AG04450 (cell line): ENCODE measurements around the gene SEMA5A. TPM values are rescaled to one million over a fixed set of nuclear protein-coding genes. Genes with fewer than 3 reads are reported as not detected.

Experiments
- CTCF ChIA-PET: fragments of 300-600, 350-600 bp; formaldehyde crosslinking; extraction: SDS; loops from one replicate; lab custom pipeline; 2022; ENCODE audit warnings: antibody characterized with exemption, inconsistent platforms; lab: Charles Lee
- POLR2A ChIA-PET: fragments of 350-600 bp; formaldehyde crosslinking; extraction: SDS; loops from one replicate; lab custom pipeline; 2021; ENCODE audit warnings: antibody characterized with exemption, inconsistent platforms; lab: Yijun Ruan, JAX
- DNase-seq: peaks from one replicate; pipeline ENCODE4 v3.0.0-alpha.2; 2011; ENCODE audit warnings: low read depth, low spot score
- H3K27ac ChIP-seq: one replicate; pipeline ENCODE4 v1.5.1; 2012; ENCODE audit warnings: low read depth, low read length, control low read depth
- H3K27me3 ChIP-seq: one replicate; pipeline ENCODE4 v1.6.0; 2012; ENCODE audit warnings: low read length; ENCODE audit not compliant: control insufficient read depth, insufficient read depth
- H3K4me3 ChIP-seq: 2 replicates; pipeline ENCODE4 v1.5.1; 2011; ENCODE audit warnings: mild to moderate bottlenecking, low read depth, low read length, control low read depth
- H3K9me3 ChIP-seq: 2 replicates; pipeline ENCODE4 v1.5.1; 2012; ENCODE audit warnings: low read length; ENCODE audit not compliant: control insufficient read depth, insufficient read depth
- CTCF ChIP-seq: IDR thresholded peaks from 2 replicates; pipeline ENCODE4 v1.5.1; 2011; ENCODE audit warnings: low read depth, low read length, control low read depth, inconsistent platforms
- polyA plus RNA-seq: library from polyadenylated mRNA; depleted of rRNA; stranded (reverse); fragments of >200 nt; gene quantifications from 2 replicates; pipeline ENCODE4 v1.2.3, GENCODE V29; 2011

Gene SEMA5A
- polyA plus RNA-seq, 1 experiment: 31.8 TPM

DNA sequence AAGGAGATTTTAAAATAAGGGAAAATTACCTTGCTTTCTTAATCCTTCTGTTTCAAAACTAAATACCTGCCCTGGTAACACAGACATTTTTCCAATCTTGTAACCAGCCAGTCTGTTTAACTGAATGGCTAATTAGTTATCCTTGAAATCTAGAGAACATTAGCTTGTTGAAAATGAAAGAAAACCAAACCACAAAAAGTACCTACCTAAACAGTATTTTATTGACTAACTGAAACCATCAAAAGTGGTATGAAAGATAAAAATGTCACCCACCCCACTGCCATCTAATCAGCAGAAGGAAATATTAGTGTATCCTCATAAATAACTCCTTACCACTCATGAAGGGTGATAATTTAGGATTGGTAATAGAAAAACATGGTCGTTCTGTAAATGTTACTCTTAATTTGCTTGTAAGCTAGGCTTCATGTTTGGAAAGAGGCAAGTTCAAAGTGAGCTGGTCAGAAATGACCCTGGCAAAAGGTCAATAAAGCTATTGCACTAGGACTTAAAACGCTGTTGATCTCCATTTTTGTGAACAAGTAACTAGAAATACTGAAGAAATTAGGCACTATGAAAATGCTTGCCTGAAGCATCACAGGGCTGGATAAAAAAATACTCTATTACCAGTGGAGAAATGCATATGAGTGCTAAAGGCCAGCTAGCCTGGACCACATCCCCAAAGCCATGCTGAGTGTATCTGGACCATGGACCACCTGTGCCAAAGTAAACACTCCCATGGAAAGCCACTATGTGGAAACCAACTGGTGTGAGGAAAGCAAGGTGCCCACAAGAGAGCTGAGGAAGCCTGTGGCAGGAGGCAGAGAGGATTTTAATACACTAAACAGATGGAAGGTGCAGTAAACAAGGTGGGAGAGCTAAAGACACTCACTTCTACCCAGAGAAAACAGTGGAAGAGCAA is 8.4 kb downstream of the SEMA5A start:
- H3K27me3 ChIP-seq: no peaks in the 10 kb centered on the region
- no peak for TF ChIP-seq CTCF
- no peak for DNase-seq
- ChIA-PET CTCF (interaction anchor here (1.5 kb wide), 1 partner anchor 1650 kb away, joined by 3 read pairs; no protein-coding TSS in a partner anchor), POLR2A (no interaction called here)
- no peak overlapping the region for H3K4me3 ChIP-seq
- no peak overlapping the region for H3K27ac ChIP-seq
- no peaks in the 10 kb centered on the region for H3K9me3 ChIP-seq

DNA sequence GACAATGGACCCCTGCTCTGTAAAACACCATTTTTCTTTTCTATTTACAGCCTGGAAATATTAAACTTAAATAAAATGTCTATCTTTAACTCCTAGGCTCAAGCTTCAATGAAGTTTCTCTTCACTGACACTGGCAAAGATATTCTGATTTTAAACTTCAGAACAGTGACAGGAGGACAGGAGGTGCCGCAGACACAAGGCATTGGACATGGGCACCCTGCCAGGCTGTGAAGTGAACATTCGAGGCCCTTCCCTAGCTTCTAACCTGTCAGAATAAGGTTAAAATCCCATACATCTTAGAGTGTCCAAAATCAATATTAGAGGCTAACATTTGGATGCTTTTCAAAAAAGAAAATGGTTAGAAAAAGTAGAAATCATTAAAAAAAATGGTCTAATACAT is 9.2 kb downstream of the SEMA5A start:
- CTCF ChIA-PET: no interaction called here
- Histone ChIP-seq H3K4me3 (no peak overlapping the region), H3K27me3 (no peaks in the 10 kb centered on the region), H3K27ac (no peak overlapping the region), H3K9me3 (no peaks in the 10 kb centered on the region)
- no peak for DNase-seq
- POLR2A ChIA-PET: no interaction called here
- no peak for TF ChIP-seq CTCF

DNA sequence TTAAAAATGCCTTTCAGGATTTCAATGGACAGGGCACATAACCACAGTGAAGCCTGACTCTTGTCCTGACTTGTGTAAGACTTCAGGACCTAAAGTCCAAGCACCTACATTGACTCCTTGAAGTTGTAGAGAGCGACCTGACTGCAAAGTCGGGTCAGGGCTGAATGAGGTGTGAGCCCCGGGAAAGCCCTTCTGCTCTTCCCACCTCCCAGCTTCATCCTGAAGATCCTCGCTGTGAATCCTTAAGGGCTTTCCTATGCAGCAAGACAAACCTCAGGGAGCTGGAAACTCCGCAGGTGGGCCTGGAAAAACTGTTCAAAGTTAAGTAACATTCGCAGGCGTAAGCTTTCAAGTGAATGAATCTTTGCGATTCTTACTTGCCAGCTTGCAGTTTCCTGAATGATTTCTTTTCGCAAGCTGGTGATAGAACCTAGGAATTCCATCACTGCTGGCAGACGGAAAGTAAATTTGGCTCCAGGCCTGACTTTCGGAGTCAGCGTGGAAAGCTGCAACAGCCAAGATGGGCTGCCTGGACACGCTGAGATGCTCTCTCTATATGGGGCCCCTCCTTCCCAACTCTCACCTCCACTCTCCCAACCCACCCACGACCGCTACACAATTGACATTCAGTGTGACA is 10.9 kb downstream of the SEMA5A start:
- CTCF ChIA-PET: interaction anchor here (0.9 to 3.2 kb wide), 4 partner anchors 9 to 22 kb away, joined by 3 to 19 read pairs (median 3); no protein-coding TSS in a partner anchor
- no peak for DNase-seq
- no peak for TF ChIP-seq CTCF
- Histone ChIP-seq H3K27ac (no peak overlapping the region), H3K9me3 (no peaks in the 10 kb centered on the region), H3K4me3 (no peak overlapping the region), H3K27me3 (no peaks in the 10 kb centered on the region)
- POLR2A ChIA-PET: no interaction called here

DNA sequence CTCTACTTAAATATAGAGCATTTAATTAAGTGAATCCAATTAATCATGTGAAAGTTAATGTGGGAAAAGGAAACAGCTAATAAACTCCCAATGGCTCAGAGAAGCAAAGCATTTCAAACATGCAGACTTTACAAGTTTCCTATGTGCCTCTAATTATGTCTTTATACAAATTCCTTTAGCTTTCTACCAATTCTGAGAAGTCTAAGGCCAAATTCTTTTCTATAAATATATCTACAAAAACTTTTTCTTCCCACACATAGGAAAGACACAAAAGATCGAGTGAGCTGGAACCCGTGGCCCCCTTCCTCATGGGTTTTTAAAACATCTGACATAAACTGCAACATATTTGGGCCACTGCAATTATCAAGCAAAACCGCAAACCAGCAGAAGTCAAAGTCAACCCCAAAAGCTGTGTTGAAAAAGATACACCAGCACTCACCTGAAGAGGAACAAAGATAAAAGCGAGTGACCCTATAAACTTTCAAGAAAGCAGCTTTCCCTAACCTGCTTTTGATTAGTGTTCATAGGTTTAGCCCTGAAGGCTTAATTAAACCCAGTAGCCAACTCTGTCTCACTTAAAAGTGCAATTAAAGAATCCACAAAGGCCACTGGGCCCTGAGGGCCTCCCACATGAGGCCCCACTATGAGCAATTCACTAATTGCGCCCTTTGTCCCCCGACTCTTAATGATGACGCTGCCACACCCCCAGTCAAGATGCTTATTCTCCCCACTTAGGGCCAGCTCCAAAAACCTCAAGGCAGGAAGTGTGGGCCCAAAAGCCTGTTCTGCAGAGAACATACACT is 12.1 kb downstream of the SEMA5A start:
- DNase-seq: no peak
- H3K27ac ChIP-seq: no peak overlapping the region
- no peak for TF ChIP-seq CTCF
- POLR2A ChIA-PET: no interaction called here
- no peaks in the 10 kb centered on the region for H3K9me3 ChIP-seq
- no peaks in the 10 kb centered on the region for H3K27me3 ChIP-seq
- H3K4me3 ChIP-seq: no peak overlapping the region
- CTCF ChIA-PET: interaction anchor here (1.3 to 3.2 kb wide), 3 partner anchors 9 to 21 kb away, joined by 3 to 19 read pairs (median 3); no protein-coding TSS in a partner anchor
